Body of pancreas (tissue), 4 donors: ENCODE results near the gene SLC5A8.

ENCODE experiments used
- CTCF ChIP-seq, 7 experiments: fragments of 450-650 bp in 4 of 7; fragments of 200-600 bp in 3 of 7; sonication (generic) in 3 of 7; IDR thresholded peaks; one replicate each; pipeline ENCODE4 v1.5.1; 2016 to 2019; ENCODE audit warnings: antibody characterized with exemption in 7 of 7
- POLR2A ChIP-seq, 3 donors: fragments of 450-650 bp; IDR thresholded peaks; one replicate each; pipeline ENCODE4 v1.6.1; 2016; ENCODE audit warnings: antibody characterized with exemption in 3 of 3, mild to moderate bottlenecking in 2 of 3

- TF ChIP-seq CTCF (IDR thresholded peaks at IDR 0.05) (no peak), POLR2A (IDR thresholded peaks at IDR 0.05) (no peak)
Measured at GRCh38 chr12:101238800-101239329, 28.8 kb upstream of the SLC5A8 start.
